Activated CD4-positive, alpha-beta T cell treated with anti-CD3 and anti-CD28 coated beads, Interleukin-2, amount 10 ng/mL, durations not matched to agents 7 days and 5 days (primary cell): ENCODE measurements around the gene PCDHB9. TPM values are rescaled to one million over a fixed set of nuclear protein-coding genes. Genes with fewer than 3 reads are reported as not detected.
"Not testable (repeated sequence)": the region's sequence is repeated elsewhere in the genome, so short reads cannot be mapped to it uniquely, and the experiment has no call there.

ENCODE experiments used
- CTCF ChIA-PET: fragments of 350-600 bp; sonication (Branson Sonifier 250); formaldehyde crosslinking; loops from one replicate; lab custom pipeline; 2021; ENCODE audit warnings: antibody characterized with exemption; lab: Charles Lee
- POLR2A ChIA-PET: fragments of 350-600 bp; sonication (Branson Sonifier 250); formaldehyde crosslinking; loops from one replicate; lab custom pipeline; 2021; ENCODE audit warnings: antibody characterized with exemption; lab: Charles Lee
- DNase-seq: peaks from one replicate; pipeline ENCODE4 v3.0.0-alpha.2; 2020
- H3K27ac Mint-ChIP-seq: one replicate; pipeline ENCODE4 v1.8.0; 2021; ENCODE audit warnings: mild to moderate bottlenecking, moderate library complexity, mixed read lengths
- H3K27me3 Mint-ChIP-seq: one replicate; pipeline ENCODE4 v1.8.0; 2021; ENCODE audit warnings: mixed read lengths
- H3K36me3 Mint-ChIP-seq: one replicate; pipeline ENCODE4 v1.8.0; 2021; ENCODE audit warnings: low read depth, mixed read lengths
- H3K4me1 Mint-ChIP-seq: one replicate; pipeline ENCODE4 v1.8.0; 2021; ENCODE audit warnings: mixed read lengths
- H3K4me3 Mint-ChIP-seq: one replicate; pipeline ENCODE4 v1.8.0; 2021; ENCODE audit warnings: mild to moderate bottlenecking, moderate library complexity, mixed read lengths
- H3K9me3 Mint-ChIP-seq: one replicate; pipeline ENCODE4 v1.8.0; 2021; ENCODE audit warnings: mixed read lengths
- total RNA-seq, 2 experiments: library from RNA; stranded (reverse); gene quantifications; one replicate each; pipeline ENCODE4 v1.2.3, GENCODE V29; 2021

Gene PCDHB9
- total RNA-seq, 2 experiments from 2014 or later = not detected

DNA sequence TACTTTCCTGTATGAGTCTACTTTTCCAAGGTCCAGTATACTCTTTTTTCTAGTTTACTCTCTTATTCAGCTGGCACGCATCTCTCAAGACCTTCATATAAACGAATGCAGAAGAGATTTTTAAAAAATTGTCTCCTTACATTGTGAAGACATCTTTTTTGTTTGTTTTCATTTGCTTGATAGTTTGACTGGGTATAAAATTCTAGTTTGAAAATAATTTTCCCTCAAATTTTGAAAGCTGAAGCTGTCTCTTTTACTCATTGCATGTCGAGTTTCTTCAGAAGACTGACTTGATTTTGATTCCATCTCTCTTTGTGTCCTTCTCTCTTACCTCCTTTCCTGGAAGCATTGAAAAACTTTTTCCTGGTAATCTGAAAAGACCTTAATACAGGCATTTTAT lies 9.4 kb downstream of the PCDHB9 start:
- CTCF ChIA-PET = no interaction called here
- Mint-ChIP-seq H3K36me3 (no peaks in the 10 kb centered on the region), H3K4me3 (no peak overlapping the region), H3K27me3 (peaks cover 4% of the 10 kb centered on the region), H3K4me1 (no peaks in the 10 kb centered on the region), H3K9me3 (peaks cover 37% of the 10 kb centered on the region), H3K27ac (no peak overlapping the region)
- POLR2A ChIA-PET = no interaction called here
- no peak for DNase-seq

DNA sequence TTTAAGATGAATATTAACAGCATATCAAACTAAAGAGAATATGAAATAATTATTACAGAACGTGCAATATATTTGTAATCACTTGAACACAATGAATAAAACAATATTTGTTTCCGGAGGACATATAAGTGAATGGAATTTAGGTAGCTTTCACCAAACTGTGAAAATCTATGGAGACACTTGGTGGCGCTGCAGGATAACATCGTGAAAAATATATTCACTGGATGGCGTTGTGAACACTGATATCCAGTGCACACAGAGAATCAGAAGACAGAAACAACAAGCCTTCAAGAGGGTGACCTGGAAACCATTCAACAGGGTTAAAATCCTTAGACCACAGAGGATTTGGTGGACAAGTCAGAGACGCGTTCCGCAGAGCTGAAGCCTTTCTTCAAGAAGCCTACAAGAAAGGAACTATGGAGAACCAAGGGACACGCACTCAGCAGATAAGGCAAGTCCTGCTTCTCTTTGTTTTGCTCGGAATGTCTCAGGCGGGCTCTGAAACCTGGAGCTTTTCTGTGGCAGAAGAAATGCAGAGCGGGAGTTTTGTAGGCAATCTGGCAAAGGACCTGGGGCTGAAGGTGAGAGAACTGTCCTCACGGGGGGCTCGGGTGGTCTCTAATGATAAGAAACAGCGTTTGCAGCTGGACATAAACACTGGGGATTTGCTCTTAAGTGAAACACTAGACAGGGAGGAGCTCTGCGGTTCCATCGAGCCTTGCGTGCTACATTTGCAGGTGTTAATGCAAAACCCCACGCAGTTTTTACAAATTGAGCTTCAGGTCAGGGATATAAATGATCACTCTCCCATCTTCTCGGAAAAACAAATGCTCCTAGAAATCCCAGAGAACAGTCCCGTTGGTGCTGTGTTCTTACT lies 12.6 kb downstream of the PCDHB9 start, which contains the start of gene PCDHB11:
Gene PCDHB11 (plus strand): TSS at position 269 of the 877 bp plus-strand sequence. CDS start 148 bp downstream, at position 417.
- H3K9me3 Mint-ChIP-seq = peaks cover 25% of the 10 kb centered on the region
- H3K36me3 Mint-ChIP-seq = peaks cover 2% of the 10 kb centered on the region
- H3K4me3 Mint-ChIP-seq = no peak within 1 kb of the TSS
- CTCF ChIA-PET = no interaction called here
- no peaks in the 10 kb centered on the region for H3K4me1 Mint-ChIP-seq
- POLR2A ChIA-PET = no interaction called here
- H3K27ac Mint-ChIP-seq = no peak within 1 kb of the TSS
- DNase-seq = no peak
- H3K27me3 Mint-ChIP-seq = no peaks in the 10 kb centered on the region

DNA sequence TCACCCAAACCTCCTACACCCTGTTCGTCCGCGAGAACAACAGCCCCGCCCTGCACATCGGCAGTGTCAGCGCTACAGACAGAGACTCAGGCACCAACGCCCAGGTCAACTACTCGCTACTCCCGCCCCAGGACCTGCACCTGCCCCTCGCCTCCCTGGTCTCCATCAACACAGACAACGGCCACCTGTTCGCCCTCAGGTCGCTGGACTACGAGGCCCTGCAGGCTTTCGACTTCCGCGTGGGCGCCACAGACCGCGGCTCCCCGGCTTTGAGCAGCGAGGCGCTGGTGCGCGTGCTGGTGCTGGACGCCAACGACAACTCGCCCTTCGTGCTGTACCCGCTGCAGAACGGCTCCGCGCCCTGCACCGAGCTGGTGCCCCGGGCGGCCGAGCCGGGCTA lies 14.2 kb downstream of the PCDHB9 start:
- H3K4me1 Mint-ChIP-seq, H3K4me3 Mint-ChIP-seq, CTCF ChIA-PET, H3K36me3 Mint-ChIP-seq, POLR2A ChIA-PET, H3K27ac Mint-ChIP-seq, H3K27me3 Mint-ChIP-seq, DNase-seq: not testable (repeated sequence)
- peaks cover 24% of the 10 kb centered on the region for H3K9me3 Mint-ChIP-seq

DNA sequence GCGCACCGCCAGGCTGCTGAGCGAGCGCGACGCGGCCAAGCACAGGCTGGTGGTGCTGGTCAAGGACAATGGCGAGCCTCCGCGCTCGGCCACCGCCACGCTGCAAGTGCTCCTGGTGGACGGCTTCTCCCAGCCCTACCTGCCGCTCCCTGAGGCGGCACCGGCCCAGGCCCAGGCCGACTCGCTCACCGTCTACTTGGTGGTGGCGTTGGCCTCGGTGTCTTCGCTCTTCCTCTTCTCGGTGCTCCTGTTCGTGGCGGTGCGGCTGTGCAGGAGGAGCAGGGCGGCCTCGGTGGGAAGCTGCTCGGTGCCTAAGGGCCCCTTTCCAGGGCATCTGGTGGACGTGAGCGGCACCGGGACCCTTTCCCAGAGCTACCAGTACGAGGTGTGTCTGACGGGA lies 14.7 kb downstream of the PCDHB9 start:
- H3K4me3 Mint-ChIP-seq, H3K4me1 Mint-ChIP-seq, CTCF ChIA-PET, POLR2A ChIA-PET, H3K27ac Mint-ChIP-seq, H3K27me3 Mint-ChIP-seq, H3K36me3 Mint-ChIP-seq, DNase-seq: not testable (repeated sequence)
- peaks cover 19% of the 10 kb centered on the region for H3K9me3 Mint-ChIP-seq

DNA sequence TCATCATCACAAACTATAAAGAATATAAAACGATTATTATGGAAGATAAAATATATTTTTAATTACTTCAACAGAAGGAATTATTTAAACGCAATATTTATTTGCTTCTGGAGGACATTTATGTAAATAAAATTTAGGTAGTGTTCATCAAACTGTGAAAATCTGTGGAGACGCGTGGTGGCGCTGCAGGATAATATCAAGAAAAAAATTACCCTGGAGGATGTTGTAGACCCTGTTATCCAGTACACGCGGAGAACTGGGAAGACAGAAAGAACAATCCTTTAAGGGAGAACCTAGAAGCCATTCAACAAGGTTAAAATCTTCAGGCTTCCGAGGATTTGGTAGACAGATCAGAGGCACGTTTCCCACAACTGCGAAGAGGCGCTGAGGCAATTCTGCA lies 21.5 kb downstream of the PCDHB9 start, which contains the start of gene PCDHB12:
Gene PCDHB12 (plus strand): TSS at position 242 of the 400 bp plus-strand sequence. CDS start 189 bp downstream, outside the sequence.
- ChIA-PET POLR2A (no interaction called here), CTCF (no interaction called here)
- peaks cover 9% of the 10 kb centered on the region for H3K27me3 Mint-ChIP-seq
- peaks cover 4% of the 10 kb centered on the region for H3K9me3 Mint-ChIP-seq
- DNase-seq = no peak
- H3K4me3 Mint-ChIP-seq = no peak within 1 kb of the TSS
- no peak within 1 kb of the TSS for H3K27ac Mint-ChIP-seq
- no peaks in the 10 kb centered on the region for H3K4me1 Mint-ChIP-seq
- peaks cover 2% of the 10 kb centered on the region for H3K36me3 Mint-ChIP-seq

DNA sequence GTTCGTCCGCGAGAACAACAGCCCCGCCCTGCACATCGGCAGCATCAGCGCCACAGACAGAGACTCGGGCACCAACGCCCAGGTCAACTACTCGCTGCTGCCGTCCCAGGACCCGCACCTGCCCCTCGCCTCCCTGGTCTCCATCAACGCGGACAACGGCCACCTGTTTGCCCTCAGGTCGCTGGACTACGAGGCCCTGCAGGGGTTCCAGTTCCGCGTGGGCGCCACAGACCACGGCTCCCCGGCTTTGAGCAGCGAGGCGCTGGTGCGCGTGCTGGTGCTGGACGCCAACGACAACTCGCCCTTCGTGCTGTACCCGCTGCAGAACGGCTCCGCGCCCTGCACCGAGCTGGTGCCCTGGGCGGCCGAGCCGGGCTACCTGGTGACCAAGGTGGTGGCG lies 23.3 kb downstream of the PCDHB9 start:
- Mint-ChIP-seq H3K27me3 (peaks cover 12% of the 10 kb centered on the region), H3K9me3 (peaks cover 11% of the 10 kb centered on the region)
- H3K4me1 Mint-ChIP-seq, POLR2A ChIA-PET, H3K27ac Mint-ChIP-seq, DNase-seq, H3K36me3 Mint-ChIP-seq, CTCF ChIA-PET, H3K4me3 Mint-ChIP-seq: not testable (repeated sequence)

DNA sequence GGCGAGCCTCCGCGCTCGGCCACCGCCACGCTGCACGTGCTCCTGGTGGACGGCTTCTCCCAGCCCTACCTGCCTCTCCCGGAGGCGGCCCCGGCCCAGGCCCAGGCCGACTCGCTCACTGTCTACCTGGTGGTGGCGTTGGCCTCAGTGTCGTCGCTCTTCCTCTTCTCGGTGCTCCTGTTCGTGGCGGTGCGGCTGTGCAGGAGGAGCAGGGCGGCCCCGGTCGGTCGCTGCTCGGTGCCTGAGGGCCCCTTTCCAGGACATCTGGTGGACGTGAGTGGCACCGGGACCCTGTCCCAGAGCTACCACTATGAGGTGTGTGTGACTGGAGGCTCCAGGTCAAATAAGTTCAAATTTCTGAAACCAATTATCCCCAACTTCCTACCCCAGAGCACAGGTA lies 23.9 kb downstream of the PCDHB9 start:
- CTCF ChIA-PET, H3K4me3 Mint-ChIP-seq, POLR2A ChIA-PET, H3K36me3 Mint-ChIP-seq, DNase-seq, H3K27ac Mint-ChIP-seq, H3K4me1 Mint-ChIP-seq: not testable (repeated sequence)
- peaks cover 13% of the 10 kb centered on the region for H3K27me3 Mint-ChIP-seq
- H3K9me3 Mint-ChIP-seq = peaks cover 12% of the 10 kb centered on the region

DNA sequence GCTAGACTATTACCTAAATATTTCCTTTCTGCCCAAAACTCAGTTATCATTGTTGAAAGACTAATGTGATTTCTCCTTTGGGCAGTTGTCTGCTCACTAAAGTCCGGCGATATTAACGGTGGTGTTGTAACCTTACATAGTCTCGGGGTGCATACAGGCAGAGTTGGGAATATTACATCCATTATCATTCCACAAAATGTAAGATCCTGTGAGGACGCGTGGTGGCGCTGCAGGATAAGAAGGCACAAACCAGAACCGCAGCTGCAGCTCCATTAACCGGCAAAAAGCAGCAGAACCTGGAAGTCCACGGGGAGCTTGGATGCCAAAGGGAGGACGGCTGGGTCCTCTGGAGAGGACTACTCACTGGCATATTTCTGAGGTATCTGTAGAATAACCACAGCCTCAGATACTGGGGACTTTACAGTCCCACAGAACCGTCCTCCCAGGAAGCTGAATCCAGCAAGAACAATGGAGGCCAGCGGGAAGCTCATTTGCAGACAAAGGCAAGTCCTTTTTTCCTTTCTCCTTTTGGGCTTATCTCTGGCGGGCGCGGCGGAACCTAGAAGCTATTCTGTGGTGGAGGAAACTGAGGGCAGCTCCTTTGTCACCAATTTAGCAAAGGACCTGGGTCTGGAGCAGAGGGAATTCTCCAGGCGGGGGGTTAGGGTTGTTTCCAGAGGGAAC lies 26.8 kb downstream of the PCDHB9 start, which contains the start of gene PCDHB13:
Gene PCDHB13 (plus strand): TSS at position 264 of the 684 bp plus-strand sequence. CDS start 205 bp downstream, at position 469.
- DNase-seq, H3K4me3 Mint-ChIP-seq, H3K36me3 Mint-ChIP-seq, H3K27ac Mint-ChIP-seq, H3K4me1 Mint-ChIP-seq, POLR2A ChIA-PET: not testable (repeated sequence)
- peaks cover 15% of the 10 kb centered on the region for H3K27me3 Mint-ChIP-seq
- CTCF ChIA-PET = interaction anchor here (0.6 kb wide), 1 partner anchor 9 kb away, joined by 3 read pairs; the partner anchor contains the start of gene PCDHB14
- H3K9me3 Mint-ChIP-seq = peaks cover 16% of the 10 kb centered on the region

DNA sequence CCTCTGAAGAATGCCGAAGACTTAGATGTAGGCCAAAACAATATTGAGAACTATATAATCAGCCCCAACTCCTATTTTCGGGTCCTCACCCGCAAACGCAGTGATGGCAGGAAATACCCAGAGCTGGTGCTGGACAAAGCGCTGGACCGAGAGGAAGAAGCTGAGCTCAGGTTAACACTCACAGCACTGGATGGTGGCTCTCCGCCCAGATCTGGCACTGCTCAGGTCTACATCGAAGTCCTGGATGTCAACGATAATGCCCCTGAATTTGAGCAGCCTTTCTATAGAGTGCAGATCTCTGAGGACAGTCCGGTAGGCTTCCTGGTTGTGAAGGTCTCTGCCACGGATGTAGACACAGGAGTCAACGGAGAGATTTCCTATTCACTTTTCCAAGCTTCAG lies 27.6 kb downstream of the PCDHB9 start:
- H3K36me3 Mint-ChIP-seq, H3K4me3 Mint-ChIP-seq, H3K4me1 Mint-ChIP-seq, POLR2A ChIA-PET, H3K27ac Mint-ChIP-seq, DNase-seq: not testable (repeated sequence)
- Mint-ChIP-seq H3K9me3 (peaks cover 14% of the 10 kb centered on the region), H3K27me3 (peaks cover 15% of the 10 kb centered on the region)
- CTCF ChIA-PET = interaction anchor here (0.6 kb wide), 1 partner anchor 9 kb away, joined by 3 read pairs; the partner anchor contains the start of gene PCDHB14

DNA sequence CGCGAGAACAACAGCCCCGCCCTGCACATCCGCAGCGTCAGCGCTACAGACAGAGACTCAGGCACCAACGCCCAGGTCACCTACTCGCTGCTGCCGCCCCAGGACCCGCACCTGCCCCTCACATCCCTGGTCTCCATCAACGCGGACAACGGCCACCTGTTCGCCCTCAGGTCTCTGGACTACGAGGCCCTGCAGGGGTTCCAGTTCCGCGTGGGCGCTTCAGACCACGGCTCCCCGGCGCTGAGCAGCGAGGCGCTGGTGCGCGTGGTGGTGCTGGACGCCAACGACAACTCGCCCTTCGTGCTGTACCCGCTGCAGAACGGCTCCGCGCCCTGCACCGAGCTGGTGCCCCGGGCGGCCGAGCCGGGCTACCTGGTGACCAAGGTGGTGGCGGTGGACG lies 28.5 kb downstream of the PCDHB9 start:
- H3K27ac Mint-ChIP-seq, H3K4me3 Mint-ChIP-seq, POLR2A ChIA-PET, H3K36me3 Mint-ChIP-seq, H3K4me1 Mint-ChIP-seq, CTCF ChIA-PET, DNase-seq: not testable (repeated sequence)
- Mint-ChIP-seq H3K27me3 (peaks cover 12% of the 10 kb centered on the region), H3K9me3 (peaks cover 16% of the 10 kb centered on the region)

DNA sequence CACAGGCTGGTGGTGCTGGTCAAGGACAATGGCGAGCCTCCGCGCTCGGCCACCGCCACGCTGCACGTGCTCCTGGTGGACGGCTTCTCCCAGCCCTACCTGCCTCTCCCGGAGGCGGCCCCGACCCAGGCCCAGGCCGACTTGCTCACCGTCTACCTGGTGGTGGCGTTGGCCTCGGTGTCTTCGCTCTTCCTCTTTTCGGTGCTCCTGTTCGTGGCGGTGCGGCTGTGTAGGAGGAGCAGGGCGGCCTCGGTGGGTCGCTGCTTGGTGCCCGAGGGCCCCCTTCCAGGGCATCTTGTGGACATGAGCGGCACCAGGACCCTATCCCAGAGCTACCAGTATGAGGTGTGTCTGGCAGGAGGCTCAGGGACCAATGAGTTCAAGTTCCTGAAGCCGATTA lies 29.1 kb downstream of the PCDHB9 start:
- peaks cover 16% of the 10 kb centered on the region for H3K9me3 Mint-ChIP-seq
- H3K4me3 Mint-ChIP-seq, H3K36me3 Mint-ChIP-seq, H3K4me1 Mint-ChIP-seq, DNase-seq, CTCF ChIA-PET, H3K27ac Mint-ChIP-seq, POLR2A ChIA-PET: not testable (repeated sequence)
- H3K27me3 Mint-ChIP-seq = peaks cover 12% of the 10 kb centered on the region

DNA sequence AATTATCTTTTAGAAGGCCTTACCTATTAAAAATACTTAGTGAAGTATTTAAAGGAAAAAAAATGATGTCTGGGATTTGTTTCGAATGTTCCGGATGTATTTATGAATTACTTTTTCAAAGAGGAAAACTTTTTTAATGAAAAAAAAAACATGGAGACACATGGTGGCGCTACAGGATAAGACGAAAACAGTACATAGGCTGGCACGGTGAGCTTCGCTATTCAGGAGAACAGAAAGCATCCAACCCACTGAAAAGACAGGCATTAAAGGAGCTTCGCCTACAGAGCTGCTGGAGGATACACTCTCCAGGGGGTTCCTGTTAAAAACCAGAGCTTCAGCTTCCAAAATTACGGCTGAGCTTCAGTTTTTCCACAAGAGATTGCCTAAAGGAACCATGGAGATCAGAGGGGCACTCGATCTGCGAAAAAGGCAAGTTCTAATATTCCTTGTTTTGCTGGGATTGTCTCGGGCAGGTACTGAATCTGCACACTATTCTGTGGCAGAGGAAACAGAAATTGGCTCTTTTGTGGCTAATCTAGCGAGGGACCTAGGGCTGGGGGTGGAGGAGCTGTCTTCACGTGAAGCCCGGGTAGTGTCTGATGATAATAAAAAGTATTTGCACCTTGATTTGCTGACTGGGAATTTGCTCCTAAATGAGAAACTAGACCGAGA lies 36.3 kb downstream of the PCDHB9 start, which contains the start of gene PCDHB14:
Gene PCDHB14 (plus strand): TSS at position 232 of the 672 bp plus-strand sequence. CDS start 163 bp downstream, at position 395.
- no peak within 1 kb of the TSS for H3K4me3 Mint-ChIP-seq
- no peaks in the 10 kb centered on the region for H3K4me1 Mint-ChIP-seq
- peaks cover 14% of the 10 kb centered on the region for H3K9me3 Mint-ChIP-seq
- no peaks in the 10 kb centered on the region for H3K36me3 Mint-ChIP-seq
- H3K27me3 Mint-ChIP-seq = peaks cover 13% of the 10 kb centered on the region
- CTCF ChIA-PET = interaction anchor here (0.6 to 1.2 kb wide), 3 partner anchors 9 to 62 kb away, joined by 3 to 4 read pairs (median 3); partner anchors contain the start of gene PCDHB15
- H3K27ac Mint-ChIP-seq = no peak within 1 kb of the TSS
- POLR2A ChIA-PET = no interaction called here
- DNase-seq = no peak
